HL-60/S4 (cell line): ENCODE measurements around the gene ACTN2.
"Not testable (repeated sequence)": the region's sequence is repeated elsewhere in the genome, so short reads cannot be mapped to it uniquely, and the experiment has no call there.

Source experiments
- in situ Hi-C: fragments of 300-500 bp; cut with MboI; formaldehyde crosslinking; loops from 2 replicates; pipeline ENCODE4 v1.14.3; 2022; ENCODE audit warnings: low sequenced_read_pairs

Gene ACTN2

DNA sequence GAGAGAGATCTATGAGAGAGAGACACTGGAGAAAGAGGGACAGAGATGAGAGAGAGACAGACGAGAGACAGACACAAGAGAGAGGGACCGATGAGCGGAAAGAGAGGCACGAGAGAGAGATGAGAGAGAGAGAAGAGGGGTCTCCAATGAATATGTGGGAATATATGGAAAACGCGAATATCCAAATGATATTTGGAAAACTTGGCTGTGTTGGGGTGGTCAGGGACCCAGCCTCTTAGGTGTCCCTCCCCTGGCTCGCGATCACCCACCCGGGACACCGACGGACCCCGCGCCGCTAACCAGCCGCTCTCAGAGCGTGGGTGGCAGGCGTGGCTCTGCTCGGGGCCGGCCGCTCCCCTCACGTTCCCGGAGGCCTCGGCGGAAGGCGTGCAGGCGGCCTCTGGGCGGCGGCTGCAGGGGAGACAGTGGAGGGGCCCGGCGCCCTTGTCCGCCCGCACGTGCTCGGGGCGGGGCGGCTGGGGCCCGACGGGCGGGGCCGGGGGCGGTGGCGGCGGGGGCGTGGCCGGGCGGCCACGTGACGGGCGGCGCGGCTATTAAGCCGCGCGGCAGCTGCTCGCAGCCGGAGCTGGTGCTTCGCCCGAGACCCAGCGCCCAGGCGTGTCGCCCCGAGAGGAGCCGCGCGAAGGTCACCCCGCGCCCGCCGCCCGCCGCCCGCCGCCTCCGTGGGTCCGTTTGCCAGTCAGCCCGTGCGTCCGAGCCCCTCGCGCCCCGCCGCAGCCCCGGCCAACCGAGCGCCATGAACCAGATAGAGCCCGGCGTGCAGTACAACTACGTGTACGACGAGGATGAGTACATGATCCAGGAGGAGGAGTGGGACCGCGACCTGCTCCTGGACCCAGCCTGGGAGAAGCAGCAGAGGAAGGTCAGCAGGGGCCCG, at the start of gene ACTN2:
Gene ACTN2 (plus strand): TSS at position 583 of the 898 bp plus-strand sequence. CDS start 175 bp downstream, at position 758.
- in situ Hi-C loops: no loop called here

DNA sequence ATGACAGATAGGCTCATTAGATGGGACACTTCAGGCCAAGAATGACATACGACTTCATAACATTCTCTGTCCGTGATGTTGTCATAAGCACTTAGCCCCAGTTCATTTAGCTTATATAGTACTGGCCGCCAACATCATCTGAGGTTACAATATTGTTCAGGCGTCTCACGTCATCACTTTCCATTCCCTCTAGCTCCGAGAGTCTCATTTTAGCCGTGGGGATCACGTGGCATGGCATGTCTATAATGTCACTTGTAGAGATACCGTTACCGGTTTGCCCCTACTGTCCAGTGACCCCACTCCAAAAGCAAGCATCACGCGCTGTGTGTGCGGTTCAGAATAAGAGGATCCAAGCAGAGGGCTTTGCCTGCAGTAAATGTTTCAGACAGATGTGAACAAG, 47.4 kb upstream of the ACTN2 start:
- in situ Hi-C loops: no loop called here

DNA sequence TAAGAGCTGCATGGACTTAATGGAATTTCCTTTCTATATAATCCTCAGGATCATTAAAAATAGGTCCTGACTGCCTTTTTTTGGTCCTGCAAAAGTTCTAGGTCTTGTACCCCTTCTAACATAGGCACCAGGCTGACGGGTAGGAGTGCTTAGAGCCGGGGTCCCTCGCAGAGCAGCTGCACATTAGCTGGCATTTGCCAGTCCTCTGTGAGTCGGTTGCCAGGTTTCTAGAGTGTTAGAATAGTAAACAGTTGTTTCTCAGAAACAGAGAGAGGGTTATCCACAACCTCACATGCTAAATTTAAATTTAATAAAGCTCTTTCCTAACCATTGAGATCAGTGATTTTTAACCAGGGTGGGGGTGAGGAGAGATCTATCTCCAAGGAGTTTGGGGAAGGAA, 46.6 kb upstream of the ACTN2 start:
- in situ Hi-C loops: no loop called here

DNA sequence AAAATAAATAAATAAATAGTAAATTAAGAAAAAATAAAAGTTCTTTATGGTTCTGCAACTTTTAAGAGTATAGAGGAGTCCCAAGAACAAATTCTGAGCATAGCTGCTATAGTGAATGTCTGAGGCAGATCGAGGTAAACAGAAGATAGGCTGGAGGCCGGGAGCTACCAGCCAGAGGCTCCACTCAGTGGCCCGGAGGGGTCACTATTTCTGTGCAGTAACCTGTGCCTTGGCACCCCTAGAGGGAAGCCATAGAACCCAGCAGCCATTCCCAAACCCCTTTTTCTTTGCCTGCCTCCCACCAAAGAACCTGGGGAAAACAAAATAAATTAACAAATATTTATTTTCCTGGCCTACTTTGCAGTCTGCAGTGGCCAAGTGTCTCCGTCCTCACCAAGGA, 43.5 kb upstream of the ACTN2 start:
- in situ Hi-C loops: no loop called here

GRCh38 chr1:236645016-236645680, 41.2 kb upstream of the ACTN2 start:
- in situ Hi-C loops: no loop called here

DNA sequence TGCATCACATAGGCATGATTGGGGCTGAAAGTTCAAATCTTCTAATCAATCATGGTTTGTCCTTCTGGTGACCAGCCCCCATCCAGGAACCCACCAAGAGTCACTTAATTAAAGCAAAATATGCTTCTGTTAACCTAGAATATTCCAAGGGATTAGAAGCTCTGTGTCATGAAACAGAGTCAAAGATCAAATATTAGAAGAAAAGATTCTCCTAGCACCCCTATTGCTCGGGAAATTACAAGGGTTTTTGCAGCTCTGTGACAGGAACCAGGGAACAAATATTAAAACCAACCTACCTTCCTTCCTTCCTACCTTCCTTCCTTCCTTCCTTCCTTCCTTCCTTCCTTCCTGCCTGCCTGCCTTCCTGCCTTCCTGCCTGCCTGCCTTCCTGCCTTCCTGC, 31.8 kb upstream of the ACTN2 start:
- in situ Hi-C loops: no loop called here

- in situ Hi-C loops: no loop called here
These were observed 31.3 kb upstream of the ACTN2 start for GRCh38 chr1:236654957-236655356.

GRCh38 chr1:236657398-236657797, 28.9 kb upstream of the ACTN2 start:
- in situ Hi-C loops: no loop called here

GRCh38 chr1:236659792-236660587, 26.3 kb upstream of the ACTN2 start:
- in situ Hi-C loops: no loop called here

- in situ Hi-C loops: no loop called here
These were observed 22.4 kb upstream of the ACTN2 start for GRCh38 chr1:236663934-236664333.

DNA sequence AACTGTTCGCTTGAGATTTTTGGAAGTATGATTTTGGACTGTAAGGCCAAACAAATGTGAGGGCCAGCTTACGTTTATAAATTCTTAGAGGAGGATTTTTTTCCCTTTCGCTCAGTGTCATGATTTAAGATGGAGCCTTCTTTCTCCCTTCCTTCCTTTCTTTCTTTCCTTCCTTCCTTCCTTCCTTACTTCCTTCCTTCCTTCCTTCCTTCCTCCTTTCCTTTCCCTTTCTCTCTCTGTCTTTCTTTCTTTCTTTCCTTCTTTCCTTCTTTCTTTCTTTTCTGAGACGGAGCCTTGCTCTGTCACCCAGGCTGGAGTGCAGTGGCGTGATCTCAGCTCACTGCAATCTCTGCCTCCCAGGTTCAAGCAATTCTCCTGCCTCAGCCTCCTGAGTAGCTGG, 17.4 kb upstream of the ACTN2 start:
- in situ Hi-C loops: not testable (repeated sequence)

GRCh38 chr1:236670060-236670459, 16.2 kb upstream of the ACTN2 start:
- in situ Hi-C loops: no loop called here

GRCh38 chr1:236673289-236673919, 12.9 kb upstream of the ACTN2 start:
- in situ Hi-C loops: no loop called here

- in situ Hi-C loops: no loop called here
These were observed 8.6 kb upstream of the ACTN2 start for GRCh38 chr1:236677641-236678235.

DNA sequence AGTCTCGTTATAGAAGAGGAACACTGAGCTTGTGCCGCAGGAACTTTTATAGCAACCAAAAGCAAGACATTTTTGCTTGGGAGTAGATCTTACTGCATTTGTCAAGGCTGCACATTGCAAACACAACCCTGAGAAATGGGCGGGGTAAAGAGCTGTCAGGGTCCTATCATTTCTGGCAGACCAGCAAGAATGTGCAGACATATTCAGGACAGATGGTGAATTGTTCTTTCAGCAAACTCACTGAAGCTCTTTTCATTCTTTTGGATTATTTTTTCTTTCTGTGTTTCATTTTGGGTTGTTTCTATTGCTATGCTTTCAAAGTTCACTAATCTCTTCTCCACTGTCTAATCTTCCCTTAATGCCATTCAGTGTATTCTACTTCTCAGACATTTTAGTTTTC, 5.1 kb upstream of the ACTN2 start:
- in situ Hi-C loops: no loop called here

GRCh38 chr1:236685205-236685916, 938 bp upstream of the ACTN2 start:
- in situ Hi-C loops: no loop called here

DNA sequence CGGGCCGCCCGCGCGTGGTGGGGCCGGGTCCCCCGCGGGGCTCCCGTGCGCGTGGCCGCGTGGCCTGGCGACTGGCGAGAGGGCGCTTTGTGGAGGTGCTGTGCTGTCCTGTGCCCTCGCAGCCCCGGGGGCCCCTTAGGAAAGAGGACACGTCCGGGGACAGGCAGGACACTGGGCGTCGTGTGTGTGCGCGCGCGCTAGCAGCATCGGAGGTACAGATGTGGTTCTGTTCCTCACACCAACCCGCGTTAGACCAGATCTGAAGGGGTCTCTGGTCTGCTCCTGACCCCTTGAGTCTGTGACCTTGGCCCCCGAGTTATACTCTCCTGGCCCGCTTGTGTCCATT, 489 bp downstream of the ACTN2 start:
- in situ Hi-C loops: no loop called here

GRCh38 chr1:236687273-236687672, 974 bp downstream of the ACTN2 start:
- in situ Hi-C loops: no loop called here

GRCh38 chr1:236688705-236689104, 2.4 kb downstream of the ACTN2 start:
- in situ Hi-C loops: no loop called here
